Measurements from ENCODE around the gene KIAA0930. TPM values are rescaled to one million over a fixed set of nuclear protein-coding genes. Genes with fewer than 3 reads are reported as not detected.

Gene KIAA0930
- total RNA-seq, 8 experiments from 2014 or later = 16.1 to 48.8 (median 21.6) TPM

GRCh38 chr22:45207533-45207932 lies 33.2 kb downstream of the KIAA0930 start:
- Histone ChIP-seq H3K4me1 (replicated peaks in 1 of 2) (peaks cover 17 to 23% of the 10 kb centered on the region in 2 donors), H3K27ac (no peak overlapping the region), H3K4me3 (no peak overlapping the region)
- 85 to 100% (median 100%) methylated on average over 1 to 5 of the region's 13 CpGs; no CpG with 5 or more reads in 7 of the 10 experiments for WGBS, 10 experiments
- no peak for ATAC-seq (replicated peaks in 6 of 8)
- in situ Hi-C loops (cut with MboI; ENCODE audit: low pct_unique_long_range_greater_than_20kb in 2 of 9, low sequenced_read_pairs in 9 of 9, unreplicated experiment in 9 of 9) = no loop called here

- in situ Hi-C loops (cut with MboI; ENCODE audit: low pct_unique_long_range_greater_than_20kb in 2 of 9, low sequenced_read_pairs in 9 of 9, unreplicated experiment in 9 of 9) = no loop called here
- no peak overlapping the region for H3K4me3 ChIP-seq
- WGBS, 10 experiments = 75 to 100% (median 80%) methylated on average over 1 to 5 of the region's 6 CpGs; no CpG with 5 or more reads in 3 of the 10 experiments
Observed at GRCh38 chr22:45206233-45206632, 34.5 kb downstream of the KIAA0930 start.

GRCh38 chr22:45205276-45205925 lies 35.3 kb downstream of the KIAA0930 start:
- Histone ChIP-seq H3K4me1 (replicated peaks in 1 of 2) (peaks cover 12 to 15% of the 10 kb centered on the region in 2 donors), H3K4me3 (no peak overlapping the region), H3K27ac (no peak overlapping the region)
- no peak for ATAC-seq (replicated peaks in 6 of 8)
- in situ Hi-C loops (cut with MboI; ENCODE audit: low pct_unique_long_range_greater_than_20kb in 2 of 9, low sequenced_read_pairs in 9 of 9, unreplicated experiment in 9 of 9) = no loop called here
- 71 to 100% (median 91%) methylated on average over 1 to 8 of the region's 20 CpGs; no CpG with 5 or more reads in 5 of the 10 experiments for WGBS, 10 experiments

More at GRCh38 chr22:45206233-45206632, 34.5 kb downstream of the KIAA0930 start:
- peaks cover 12 to 15% of the 10 kb centered on the region in 2 donors for H3K4me1 ChIP-seq (replicated peaks in 1 of 2)
- H3K27ac ChIP-seq = no peak overlapping the region
- ATAC-seq (replicated peaks in 6 of 8) = no peak

- H3K4me3 ChIP-seq = no peak overlapping the region
- in situ Hi-C loops (cut with MboI; ENCODE audit: low pct_unique_long_range_greater_than_20kb in 2 of 9, low sequenced_read_pairs in 9 of 9, unreplicated experiment in 9 of 9) = no loop called here
- H3K27ac ChIP-seq = no peak overlapping the region
- WGBS, 10 experiments = 63 to 92% (median 82%) methylated on average over 2 to 4 of the region's 14 CpGs; no CpG with 5 or more reads in 7 of the 10 experiments
- no peak for ATAC-seq (replicated peaks in 6 of 8)
- H3K4me1 ChIP-seq (replicated peaks in 1 of 2) = peaks cover 10% of the 10 kb centered on the region in 2 donors
Observed at GRCh38 chr22:45204819-45205218, 35.9 kb downstream of the KIAA0930 start.

- H3K4me3 ChIP-seq = no peak overlapping the region
- ATAC-seq (replicated peaks in 6 of 8) = no peak
- in situ Hi-C loops (cut with MboI; ENCODE audit: low pct_unique_long_range_greater_than_20kb in 2 of 9, low sequenced_read_pairs in 9 of 9, unreplicated experiment in 9 of 9) = no loop called here
- WGBS, 10 experiments = 64 to 100% (median 100%) methylated on average over 2 to 4 of the region's 13 CpGs; no CpG with 5 or more reads in 7 of the 10 experiments
- H3K27ac ChIP-seq = no peak overlapping the region
- peaks cover 4% of the 10 kb centered on the region in 2 donors for H3K4me1 ChIP-seq (replicated peaks in 1 of 2)
Observed at GRCh38 chr22:45204241-45204640, 36.5 kb downstream of the KIAA0930 start.

- ATAC-seq (replicated peaks in 6 of 8) = no peak
- in situ Hi-C loops (cut with MboI; ENCODE audit: low pct_unique_long_range_greater_than_20kb in 2 of 9, low sequenced_read_pairs in 9 of 9, unreplicated experiment in 9 of 9) = no loop called here
- 93 to 100% (median 100%) methylated on average over 1 to 8 of the region's 40 CpGs; no CpG with 5 or more reads in 7 of the 10 experiments for WGBS, 10 experiments
Observed at GRCh38 chr22:45203150-45203951, 37.3 kb downstream of the KIAA0930 start.

GRCh38 chr22:45202333-45203149 lies 38.2 kb downstream of the KIAA0930 start:
- Histone ChIP-seq H3K4me3 (no peak overlapping the region), H3K4me1 (replicated peaks in 1 of 2) (no peaks in the 10 kb centered on the region), H3K27ac (no peak overlapping the region)
- 41 to 96% (median 86%) methylated on average over 1 to 9 of the region's 36 CpGs; no CpG with 5 or more reads in 4 of the 10 experiments for WGBS, 10 experiments
- peak in 1 of 8 experiments; percentile 7 for ATAC-seq (replicated peaks in 6 of 8)
- in situ Hi-C loops (cut with MboI; ENCODE audit: low pct_unique_long_range_greater_than_20kb in 2 of 9, low sequenced_read_pairs in 9 of 9, unreplicated experiment in 9 of 9) = no loop called here

More at GRCh38 chr22:45203150-45203951, 37.3 kb downstream of the KIAA0930 start:
- no peak overlapping the region for H3K27ac ChIP-seq
- no peak overlapping the region for H3K4me3 ChIP-seq
- no peaks in the 10 kb centered on the region for H3K4me1 ChIP-seq (replicated peaks in 1 of 2)

GRCh38 chr22:45201678-45202332 lies 38.9 kb downstream of the KIAA0930 start:
- ATAC-seq (replicated peaks in 6 of 8) = peak in 1 of 8 experiments; percentile 80
- H3K27ac ChIP-seq = no peak overlapping the region
- no peaks in the 10 kb centered on the region for H3K4me1 ChIP-seq (replicated peaks in 1 of 2)
- WGBS, 10 experiments = 0 to 100% (median 69%) methylated on average over 1 to 7 of the region's 9 CpGs; no CpG with 5 or more reads in 1 of the 10 experiments
- no peak overlapping the region for H3K4me3 ChIP-seq
- in situ Hi-C loops (cut with MboI; ENCODE audit: low pct_unique_long_range_greater_than_20kb in 2 of 9, low sequenced_read_pairs in 9 of 9, unreplicated experiment in 9 of 9) = no loop called here

- in situ Hi-C loops (cut with MboI; ENCODE audit: low pct_unique_long_range_greater_than_20kb in 2 of 9, low sequenced_read_pairs in 9 of 9, unreplicated experiment in 9 of 9) = no loop called here
- ATAC-seq (replicated peaks in 6 of 8) = peak in 1 of 8 experiments; percentile 33
Observed at GRCh38 chr22:45200860-45201511, 39.7 kb downstream of the KIAA0930 start.

GRCh38 chr22:45200230-45200629 lies 40.5 kb downstream of the KIAA0930 start:
- H3K4me3 ChIP-seq = no peak overlapping the region
- no peak for ATAC-seq (replicated peaks in 6 of 8)
- in situ Hi-C loops (cut with MboI; ENCODE audit: low pct_unique_long_range_greater_than_20kb in 2 of 9, low sequenced_read_pairs in 9 of 9, unreplicated experiment in 9 of 9) = no loop called here
- no peaks in the 10 kb centered on the region for H3K4me1 ChIP-seq (replicated peaks in 1 of 2)
- no peak overlapping the region for H3K27ac ChIP-seq
- WGBS, 10 experiments = 70 to 100% (median 100%) methylated on average over 1 to 6 of the region's 9 CpGs; no CpG with 5 or more reads in 5 of the 10 experiments

More at GRCh38 chr22:45200860-45201511, 39.7 kb downstream of the KIAA0930 start:
- H3K4me1 ChIP-seq (replicated peaks in 1 of 2) = no peaks in the 10 kb centered on the region
- WGBS, 10 experiments = 76 to 93% (median 80%) methylated on average over 1 to 18 of the region's 18 CpGs; no CpG with 5 or more reads in 6 of the 10 experiments
- H3K4me3 ChIP-seq = no peak overlapping the region
- no peak overlapping the region for H3K27ac ChIP-seq

GRCh38 chr22:45199723-45200122 lies 41.0 kb downstream of the KIAA0930 start:
- Histone ChIP-seq H3K27ac (no peak overlapping the region), H3K4me1 (replicated peaks in 1 of 2) (no peaks in the 10 kb centered on the region), H3K4me3 (no peak overlapping the region)
- no peak for ATAC-seq (replicated peaks in 6 of 8)
- 95 to 100% (median 99%) methylated on average over 1 to 10 of the region's 16 CpGs; no CpG with 5 or more reads in 6 of the 10 experiments for WGBS, 10 experiments
- in situ Hi-C loops (cut with MboI; ENCODE audit: low pct_unique_long_range_greater_than_20kb in 2 of 9, low sequenced_read_pairs in 9 of 9, unreplicated experiment in 9 of 9) = no loop called here

- 71 to 80% methylated on average over 3 of the region's 9 CpGs; no CpG with 5 or more reads in 8 of the 10 experiments for WGBS, 10 experiments
- no peak for ATAC-seq (replicated peaks in 6 of 8)
- Histone ChIP-seq H3K4me1 (replicated peaks in 1 of 2) (no peaks in the 10 kb centered on the region), H3K27ac (no peak overlapping the region), H3K4me3 (no peak overlapping the region)
- in situ Hi-C loops (cut with MboI; ENCODE audit: low pct_unique_long_range_greater_than_20kb in 2 of 9, low sequenced_read_pairs in 9 of 9, unreplicated experiment in 9 of 9) = no loop called here
Observed at GRCh38 chr22:45198463-45198795, 42.3 kb downstream of the KIAA0930 start.

Data from motor neuron (in vitro differentiated cells).